ENCODE results near the gene ZNF519.
"Not testable (repeated sequence)": the region's sequence is repeated elsewhere in the genome, so short reads cannot be mapped to it uniquely, and the experiment has no call there.

DNA sequence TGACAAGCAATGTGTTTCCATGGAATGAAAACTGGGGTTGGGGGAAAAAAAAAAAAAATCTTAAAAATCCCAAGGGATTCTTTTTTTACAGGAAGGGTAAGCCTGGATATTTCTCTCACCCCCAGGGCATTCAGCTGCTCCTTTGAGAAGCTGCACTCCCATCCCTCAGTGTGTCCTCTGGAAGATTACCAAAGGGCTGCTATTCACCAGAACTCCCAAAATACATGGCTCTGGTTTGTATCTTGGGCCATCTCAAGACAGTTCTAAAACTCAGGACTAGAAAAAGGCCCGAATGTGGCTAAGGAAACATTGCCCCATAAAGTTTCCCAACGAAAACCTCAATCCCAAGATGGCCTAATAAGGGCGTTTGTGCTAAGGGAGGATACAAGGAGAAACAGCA is 1.4 kb downstream of the ZNF519 start:
- TF ChIP-seq, protein P1, sequence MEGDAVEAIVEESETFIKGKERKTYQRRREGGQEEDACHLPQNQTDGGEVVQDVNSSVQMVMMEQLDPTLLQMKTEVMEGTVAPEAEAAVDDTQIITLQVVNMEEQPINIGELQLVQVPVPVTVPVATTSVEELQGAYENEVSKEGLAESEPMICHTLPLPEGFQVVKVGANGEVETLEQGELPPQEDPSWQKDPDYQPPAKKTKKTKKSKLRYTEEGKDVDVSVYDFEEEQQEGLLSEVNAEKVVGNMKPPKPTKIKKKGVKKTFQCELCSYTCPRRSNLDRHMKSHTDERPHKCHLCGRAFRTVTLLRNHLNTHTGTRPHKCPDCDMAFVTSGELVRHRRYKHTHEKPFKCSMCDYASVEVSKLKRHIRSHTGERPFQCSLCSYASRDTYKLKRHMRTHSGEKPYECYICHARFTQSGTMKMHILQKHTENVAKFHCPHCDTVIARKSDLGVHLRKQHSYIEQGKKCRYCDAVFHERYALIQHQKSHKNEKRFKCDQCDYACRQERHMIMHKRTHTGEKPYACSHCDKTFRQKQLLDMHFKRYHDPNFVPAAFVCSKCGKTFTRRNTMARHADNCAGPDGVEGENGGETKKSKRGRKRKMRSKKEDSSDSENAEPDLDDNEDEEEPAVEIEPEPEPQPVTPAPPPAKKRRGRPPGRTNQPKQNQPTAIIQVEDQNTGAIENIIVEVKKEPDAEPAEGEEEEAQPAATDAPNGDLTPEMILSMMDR (IDR thresholded peaks at IDR 0.05) = not testable (repeated sequence)
- TF ChIP-seq POLR2A (IDR thresholded peaks at IDR 0.05) = not testable (repeated sequence)
